ENCODE measurements around the gene TCEAL4.

The TCEAL4 gene

DNA sequence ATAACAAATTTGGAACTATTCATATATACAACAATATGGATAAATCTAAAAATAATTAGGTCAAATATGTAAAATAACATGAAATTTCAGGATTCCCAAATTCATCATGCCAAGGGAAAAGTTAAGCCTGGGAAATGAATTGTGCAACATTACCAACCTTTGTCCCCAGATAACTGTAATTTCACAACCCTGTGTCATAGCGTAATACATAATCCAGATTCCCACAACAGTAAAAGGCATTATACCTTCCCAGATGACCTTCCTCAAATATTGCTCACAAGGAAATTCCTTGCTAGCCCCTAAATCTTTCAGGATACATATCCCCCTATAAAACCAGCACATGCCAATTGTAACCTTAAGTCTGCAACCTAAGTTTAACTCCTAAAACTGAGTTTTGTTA lies 33.1 kb upstream of the TCEAL4 start:
- Histone ChIP-seq H3K4me1 (ENCODE audit: control insufficient read depth in 5 of 5, insufficient read depth in 5 of 5, low read length in 5 of 5) (peaks cover 0 to 8% (median 2%) of the 10 kb centered on the region in 5 donors), H3K27ac (ENCODE audit: low read depth, low read length) (no peak overlapping the region), H3K4me3 (ENCODE audit: low read depth in 1 of 5, low read length in 5 of 5) (no peak overlapping the region), H3K9me3 (ENCODE audit: control insufficient read depth in 5 of 5, low read length in 5 of 5) (peaks cover 0 to 1% (median 0%) of the 10 kb centered on the region in 5 donors), H3K36me3 (ENCODE audit: control insufficient read depth in 5 of 5, insufficient read depth in 5 of 5, low read length in 5 of 5) (no peaks in the 10 kb centered on the region), H3K27me3 (ENCODE audit: control insufficient read depth in 5 of 5, insufficient read depth in 4 of 5, low read length in 5 of 5) (peaks cover 0 to 5% (median 3%) of the 10 kb centered on the region in 5 donors), H3K9ac (ENCODE audit: low read length in 5 of 5) (no peak overlapping the region)

DNA sequence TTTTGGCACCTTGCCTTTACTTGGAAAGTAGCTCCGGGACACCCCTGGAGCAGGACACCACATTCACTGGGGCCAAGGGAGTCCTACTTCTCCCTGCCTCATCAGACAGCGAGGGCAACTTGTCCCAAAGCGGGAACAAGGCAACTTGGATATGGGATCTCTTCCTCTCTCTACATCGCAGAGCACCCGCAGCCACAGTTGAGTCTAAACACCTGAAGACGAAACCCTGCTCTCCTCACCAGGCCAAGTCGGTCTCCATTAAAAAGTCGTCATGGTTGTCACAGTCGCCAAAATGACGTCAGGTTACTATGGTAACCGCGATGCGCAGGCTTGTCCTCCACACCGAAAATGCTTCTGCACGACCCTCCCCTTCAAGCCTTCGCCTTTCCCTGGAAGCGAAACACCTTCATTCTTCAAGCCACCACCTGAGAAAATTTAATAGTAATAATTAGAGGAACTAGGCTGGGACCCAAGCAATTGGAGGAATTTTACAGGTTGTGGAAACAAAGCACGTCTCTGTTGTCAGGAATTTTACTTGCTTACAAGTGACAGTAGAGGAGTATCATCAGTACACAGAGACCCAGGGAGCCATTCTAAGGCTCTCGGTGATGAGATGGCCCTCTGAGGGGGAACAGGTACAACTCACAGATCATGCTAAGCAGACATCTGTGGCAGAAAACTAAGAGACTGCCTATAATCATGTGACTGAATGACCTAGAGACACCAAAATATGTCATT lies 30.5 kb upstream of the TCEAL4 start:
- Histone ChIP-seq H3K27ac (ENCODE audit: low read depth, low read length) (no peak overlapping the region), H3K4me1 (ENCODE audit: control insufficient read depth in 5 of 5, insufficient read depth in 5 of 5, low read length in 5 of 5) (peaks cover 0 to 8% (median 2%) of the 10 kb centered on the region in 5 donors), H3K27me3 (ENCODE audit: control insufficient read depth in 5 of 5, insufficient read depth in 4 of 5, low read length in 5 of 5) (peaks cover 2 to 5% (median 4%) of the 10 kb centered on the region in 5 donors), H3K9me3 (ENCODE audit: control insufficient read depth in 5 of 5, low read length in 5 of 5) (no peaks in the 10 kb centered on the region), H3K36me3 (ENCODE audit: control insufficient read depth in 5 of 5, insufficient read depth in 5 of 5, low read length in 5 of 5) (no peaks in the 10 kb centered on the region), H3K9ac (ENCODE audit: low read length in 5 of 5) (no peak overlapping the region), H3K4me3 (ENCODE audit: low read depth in 1 of 5, low read length in 5 of 5) (peak overlapping the region; percentile 8 to 67 (median 55))

GRCh38 chrX:103556963-103557612 lies 28.2 kb upstream of the TCEAL4 start:
- Histone ChIP-seq H3K4me1 (ENCODE audit: control insufficient read depth in 5 of 5, insufficient read depth in 5 of 5, low read length in 5 of 5) (peaks cover 0 to 8% (median 2%) of the 10 kb centered on the region in 5 donors), H3K9ac (ENCODE audit: low read length in 5 of 5) (no peak overlapping the region), H3K27ac (ENCODE audit: low read depth, low read length) (no peak overlapping the region), H3K27me3 (ENCODE audit: control insufficient read depth in 5 of 5, insufficient read depth in 4 of 5, low read length in 5 of 5) (peaks cover 2 to 5% (median 4%) of the 10 kb centered on the region in 5 donors), H3K36me3 (ENCODE audit: control insufficient read depth in 5 of 5, insufficient read depth in 5 of 5, low read length in 5 of 5) (no peaks in the 10 kb centered on the region), H3K4me3 (ENCODE audit: low read depth in 1 of 5, low read length in 5 of 5) (no peak overlapping the region), H3K9me3 (ENCODE audit: control insufficient read depth in 5 of 5, low read length in 5 of 5) (no peaks in the 10 kb centered on the region)

DNA sequence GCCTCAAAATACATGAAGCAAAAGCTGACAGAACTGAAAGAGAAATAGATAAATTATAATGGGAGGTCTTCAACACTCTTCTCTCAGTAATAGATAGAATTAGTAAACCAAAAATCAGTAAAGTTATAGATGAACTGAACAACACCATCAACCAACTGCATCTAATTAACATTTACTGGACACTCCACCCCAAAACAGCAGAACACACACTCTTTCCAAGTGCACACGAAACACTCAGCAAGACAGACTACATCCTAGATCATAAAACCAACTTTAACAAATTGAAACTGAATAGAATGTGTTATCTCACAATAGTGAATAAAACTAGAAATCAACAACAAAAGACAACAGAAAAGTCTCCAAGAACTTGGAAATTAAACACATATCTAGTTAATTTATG lies 25.1 kb upstream of the TCEAL4 start:
- Histone ChIP-seq H3K4me3 (ENCODE audit: low read depth in 1 of 5, low read length in 5 of 5) (no peak overlapping the region), H3K27ac (ENCODE audit: low read depth, low read length) (no peak overlapping the region), H3K36me3 (ENCODE audit: control insufficient read depth in 5 of 5, insufficient read depth in 5 of 5, low read length in 5 of 5) (no peaks in the 10 kb centered on the region), H3K9me3 (ENCODE audit: control insufficient read depth in 5 of 5, low read length in 5 of 5) (no peaks in the 10 kb centered on the region), H3K27me3 (ENCODE audit: control insufficient read depth in 5 of 5, insufficient read depth in 4 of 5, low read length in 5 of 5) (peaks cover 0 to 9% (median 3%) of the 10 kb centered on the region in 5 donors), H3K9ac (ENCODE audit: low read length in 5 of 5) (no peak overlapping the region), H3K4me1 (ENCODE audit: control insufficient read depth in 5 of 5, insufficient read depth in 5 of 5, low read length in 5 of 5) (no peaks in the 10 kb centered on the region)

- Histone ChIP-seq H3K9me3 (ENCODE audit: control insufficient read depth in 5 of 5, low read length in 5 of 5) (no peaks in the 10 kb centered on the region), H3K36me3 (ENCODE audit: control insufficient read depth in 5 of 5, insufficient read depth in 5 of 5, low read length in 5 of 5) (no peaks in the 10 kb centered on the region), H3K4me1 (ENCODE audit: control insufficient read depth in 5 of 5, insufficient read depth in 5 of 5, low read length in 5 of 5) (no peaks in the 10 kb centered on the region), H3K4me3 (ENCODE audit: low read depth in 1 of 5, low read length in 5 of 5) (no peak overlapping the region), H3K27me3 (ENCODE audit: control insufficient read depth in 5 of 5, insufficient read depth in 4 of 5, low read length in 5 of 5) (peaks cover 0 to 12% (median 3%) of the 10 kb centered on the region in 5 donors), H3K9ac (ENCODE audit: low read length in 5 of 5) (no peak overlapping the region), H3K27ac (ENCODE audit: low read depth, low read length) (no peak overlapping the region)
Measured at GRCh38 chrX:103562801-103563200, 22.5 kb upstream of the TCEAL4 start.

- no peak overlapping the region for H3K27ac ChIP-seq (ENCODE audit: low read depth, low read length)
- H3K9me3 ChIP-seq (ENCODE audit: control insufficient read depth in 5 of 5, low read length in 5 of 5): no peaks in the 10 kb centered on the region
Measured at GRCh38 chrX:103565197-103565596, 20.1 kb upstream of the TCEAL4 start.

GRCh38 chrX:103565752-103566151 lies 19.6 kb upstream of the TCEAL4 start:
- Histone ChIP-seq H3K36me3 (ENCODE audit: control insufficient read depth in 5 of 5, insufficient read depth in 5 of 5, low read length in 5 of 5) (no peaks in the 10 kb centered on the region), H3K27ac (ENCODE audit: low read depth, low read length) (no peak overlapping the region), H3K4me1 (ENCODE audit: control insufficient read depth in 5 of 5, insufficient read depth in 5 of 5, low read length in 5 of 5) (no peaks in the 10 kb centered on the region), H3K9ac (ENCODE audit: low read length in 5 of 5) (no peak overlapping the region), H3K4me3 (ENCODE audit: low read depth in 1 of 5, low read length in 5 of 5) (no peak overlapping the region), H3K9me3 (ENCODE audit: control insufficient read depth in 5 of 5, low read length in 5 of 5) (no peaks in the 10 kb centered on the region), H3K27me3 (ENCODE audit: control insufficient read depth in 5 of 5, insufficient read depth in 4 of 5, low read length in 5 of 5) (peaks cover 0 to 12% (median 0%) of the 10 kb centered on the region in 5 donors)

More at GRCh38 chrX:103565197-103565596, 20.1 kb upstream of the TCEAL4 start:
- Histone ChIP-seq H3K4me1 (ENCODE audit: control insufficient read depth in 5 of 5, insufficient read depth in 5 of 5, low read length in 5 of 5) (no peaks in the 10 kb centered on the region), H3K36me3 (ENCODE audit: control insufficient read depth in 5 of 5, insufficient read depth in 5 of 5, low read length in 5 of 5) (no peaks in the 10 kb centered on the region), H3K9ac (ENCODE audit: low read length in 5 of 5) (no peak overlapping the region), H3K4me3 (ENCODE audit: low read depth in 1 of 5, low read length in 5 of 5) (no peak overlapping the region), H3K27me3 (ENCODE audit: control insufficient read depth in 5 of 5, insufficient read depth in 4 of 5, low read length in 5 of 5) (peaks cover 0 to 12% (median 0%) of the 10 kb centered on the region in 5 donors)

- H3K27ac ChIP-seq (ENCODE audit: low read depth, low read length): no peak overlapping the region
- no peaks in the 10 kb centered on the region for H3K36me3 ChIP-seq (ENCODE audit: control insufficient read depth in 5 of 5, insufficient read depth in 5 of 5, low read length in 5 of 5)
- no peak overlapping the region for H3K4me3 ChIP-seq (ENCODE audit: low read depth in 1 of 5, low read length in 5 of 5)
- H3K9me3 ChIP-seq (ENCODE audit: control insufficient read depth in 5 of 5, low read length in 5 of 5): no peaks in the 10 kb centered on the region
- H3K4me1 ChIP-seq (ENCODE audit: control insufficient read depth in 5 of 5, insufficient read depth in 5 of 5, low read length in 5 of 5): no peaks in the 10 kb centered on the region
- H3K9ac ChIP-seq (ENCODE audit: low read length in 5 of 5): no peak overlapping the region
- no peaks in the 10 kb centered on the region for H3K27me3 ChIP-seq (ENCODE audit: control insufficient read depth in 5 of 5, insufficient read depth in 4 of 5, low read length in 5 of 5)
Measured at GRCh38 chrX:103571121-103571520, 14.2 kb upstream of the TCEAL4 start.

GRCh38 chrX:103571726-103572125 lies 13.6 kb upstream of the TCEAL4 start:
- H3K27ac ChIP-seq (ENCODE audit: low read depth, low read length): no peak overlapping the region
- no peaks in the 10 kb centered on the region for H3K27me3 ChIP-seq (ENCODE audit: control insufficient read depth in 5 of 5, insufficient read depth in 4 of 5, low read length in 5 of 5)
- H3K36me3 ChIP-seq (ENCODE audit: control insufficient read depth in 5 of 5, insufficient read depth in 5 of 5, low read length in 5 of 5): no peaks in the 10 kb centered on the region
- H3K9me3 ChIP-seq (ENCODE audit: control insufficient read depth in 5 of 5, low read length in 5 of 5): no peaks in the 10 kb centered on the region
- no peaks in the 10 kb centered on the region for H3K4me1 ChIP-seq (ENCODE audit: control insufficient read depth in 5 of 5, insufficient read depth in 5 of 5, low read length in 5 of 5)
- no peak overlapping the region for H3K4me3 ChIP-seq (ENCODE audit: low read depth in 1 of 5, low read length in 5 of 5)
- no peak overlapping the region for H3K9ac ChIP-seq (ENCODE audit: low read length in 5 of 5)

GRCh38 chrX:103573202-103573601 lies 12.1 kb upstream of the TCEAL4 start:
- Histone ChIP-seq H3K4me3 (ENCODE audit: low read depth in 1 of 5, low read length in 5 of 5) (no peak overlapping the region), H3K27me3 (ENCODE audit: control insufficient read depth in 5 of 5, insufficient read depth in 4 of 5, low read length in 5 of 5) (no peaks in the 10 kb centered on the region), H3K9me3 (ENCODE audit: control insufficient read depth in 5 of 5, low read length in 5 of 5) (no peaks in the 10 kb centered on the region), H3K4me1 (ENCODE audit: control insufficient read depth in 5 of 5, insufficient read depth in 5 of 5, low read length in 5 of 5) (no peaks in the 10 kb centered on the region), H3K9ac (ENCODE audit: low read length in 5 of 5) (no peak overlapping the region), H3K27ac (ENCODE audit: low read depth, low read length) (no peak overlapping the region), H3K36me3 (ENCODE audit: control insufficient read depth in 5 of 5, insufficient read depth in 5 of 5, low read length in 5 of 5) (no peaks in the 10 kb centered on the region)
